ENCODE results near the gene ASB4.

GRCh38 chr7:95508780-95509179 is 23.0 kb downstream of the ASB4 start:
- TF ChIP-seq, protein P1, sequence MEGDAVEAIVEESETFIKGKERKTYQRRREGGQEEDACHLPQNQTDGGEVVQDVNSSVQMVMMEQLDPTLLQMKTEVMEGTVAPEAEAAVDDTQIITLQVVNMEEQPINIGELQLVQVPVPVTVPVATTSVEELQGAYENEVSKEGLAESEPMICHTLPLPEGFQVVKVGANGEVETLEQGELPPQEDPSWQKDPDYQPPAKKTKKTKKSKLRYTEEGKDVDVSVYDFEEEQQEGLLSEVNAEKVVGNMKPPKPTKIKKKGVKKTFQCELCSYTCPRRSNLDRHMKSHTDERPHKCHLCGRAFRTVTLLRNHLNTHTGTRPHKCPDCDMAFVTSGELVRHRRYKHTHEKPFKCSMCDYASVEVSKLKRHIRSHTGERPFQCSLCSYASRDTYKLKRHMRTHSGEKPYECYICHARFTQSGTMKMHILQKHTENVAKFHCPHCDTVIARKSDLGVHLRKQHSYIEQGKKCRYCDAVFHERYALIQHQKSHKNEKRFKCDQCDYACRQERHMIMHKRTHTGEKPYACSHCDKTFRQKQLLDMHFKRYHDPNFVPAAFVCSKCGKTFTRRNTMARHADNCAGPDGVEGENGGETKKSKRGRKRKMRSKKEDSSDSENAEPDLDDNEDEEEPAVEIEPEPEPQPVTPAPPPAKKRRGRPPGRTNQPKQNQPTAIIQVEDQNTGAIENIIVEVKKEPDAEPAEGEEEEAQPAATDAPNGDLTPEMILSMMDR (conservative IDR thresholded peaks at IDR 0.05; ENCODE audit: low read depth, low read length), result no peak
- TF ChIP-seq EZH2 (IDR thresholded peaks at IDR 0.05; ENCODE audit: borderline replicate concordance, low read depth, low read length, poor library complexity, severe bottlenecking), result no peak

Measured in A673 (cell line).